K562 (cell line): ENCODE results near the gene PLA2G4C. TPM values are rescaled to one million over a fixed set of nuclear protein-coding genes. Genes with fewer than 3 reads are reported as not detected.

ENCODE experiments used
- ATAC-seq: fragments of 200-7000 bp; cut with Tn5 transposase; 3 replicates; pipeline ENCODE4 v1.9.1; 2020; ENCODE audit warnings: moderate library complexity
- BruUV-seq: library from RNA; stranded (reverse); fragments of 400-500 nt; replicated peaks from 2 replicates; lab custom pipeline; 2021; lab: Mats Ljungman, UMichigan
- CTCF ChIA-PET: fragments of 300-600 bp; formaldehyde crosslinking; extraction: SDS; loops from one replicate; lab custom pipeline; 2021; ENCODE audit warnings: low intra/inter-chr PET ratio; lab: Yijun Ruan, JAX
- POLR2A ChIA-PET: fragments of 300-600, 350-650 bp; sonication (Branson Sonifier 250); formaldehyde crosslinking; extraction: SDS; loops from one replicate; lab custom pipeline; 2021; ENCODE audit warnings: antibody characterized with exemption, inconsistent platforms; lab: Yijun Ruan, JAX
- DNase-seq, 4 experiments: peaks; one replicate each; pipeline versions ENCODE4 v3.0.0 to v3.0.0-alpha.2; 2011 to 2018; ENCODE audit warnings: low spot score in 3 of 4, mixed read lengths in 3 of 4; ENCODE audit errors: extremely low read depth in 1 of 4
- FAIRE-seq: peaks from 2 replicates; lab custom pipeline; 2011; peaks lifted over from hg19 to GRCh38; lab: Jason Lieb, UNC
- H2AFZ ChIP-seq: 2 replicates; pipeline ENCODE4 v1.6.0; 2011; ENCODE audit warnings: low read depth, low read length, control low read depth, inconsistent platforms
- H3K27ac ChIP-seq: fragments of 200-600 bp; 3 replicates; pipeline ENCODE4 v1.8.0; 2011; ENCODE audit warnings: low read depth, mild to moderate bottlenecking, control low read depth, inconsistent platforms, low read length, moderate library complexity, mixed read lengths; ENCODE audit errors: extremely low read depth
- H3K27me3 ChIP-seq, 2 experiments: fragments of 300-600 bp in 1 of 2; 2 replicates in 1 of 2; 3 replicates in 1 of 2; pipeline versions ENCODE4 v1.6.0 to v1.8.0; 2011; ENCODE audit warnings: inconsistent platforms in 2 of 2, low read length in 2 of 2, mild to moderate bottlenecking in 1 of 2, mixed read lengths in 1 of 2, moderate library complexity in 1 of 2; ENCODE audit not compliant: control insufficient read depth in 2 of 2, insufficient read depth in 2 of 2
- H3K36me3 ChIP-seq: fragments of 300-600 bp; 3 replicates; pipeline ENCODE4 v1.8.0; 2011; ENCODE audit warnings: mild to moderate bottlenecking, low read length, inconsistent platforms; ENCODE audit not compliant: control insufficient read depth, insufficient read depth
- H3K4me1 ChIP-seq, 2 experiments: fragments of 200-600 bp in 1 of 2; replicated peaks in 1 of 2; 2 replicates in 1 of 2; 3 replicates in 1 of 2; pipeline versions ENCODE4 v1.5.1 to v1.8.0; 2011; ENCODE audit warnings: inconsistent platforms in 2 of 2, low read length in 2 of 2, mild to moderate bottlenecking in 1 of 2, mixed read lengths in 1 of 2, moderate library complexity in 1 of 2; ENCODE audit not compliant: control insufficient read depth in 2 of 2, insufficient read depth in 2 of 2
- H3K4me2 ChIP-seq: 2 replicates; pipeline ENCODE4 v1.6.1; 2011; ENCODE audit warnings: low read length, control low read depth, inconsistent platforms, mixed read lengths; ENCODE audit not compliant: insufficient read depth
- H3K4me3 ChIP-seq: fragments of 200-600 bp; sonication (generic), shearing (Covaris generic); 2 replicates; pipeline ENCODE4 v1.5.1; 2016; ENCODE audit warnings: control low read depth, inconsistent platforms
- H3K79me2 ChIP-seq: fragments of 200-600 bp; 3 replicates; pipeline ENCODE4 v1.8.0; 2011; ENCODE audit warnings: low read length, inconsistent platforms; ENCODE audit not compliant: control insufficient read depth, insufficient read depth
- H3K9ac ChIP-seq, 2 experiments: 2 replicates each; pipeline versions ENCODE4 v1.6.0 to v1.6.1; 2011; ENCODE audit warnings: low read depth in 2 of 2, low read length in 2 of 2, control low read depth in 1 of 2, inconsistent platforms in 1 of 2, mild to moderate bottlenecking in 1 of 2, mixed read lengths in 1 of 2; ENCODE audit not compliant: insufficient read depth in 1 of 2
- H3K9me1 ChIP-seq: one replicate; pipeline ENCODE4 v1.6.0; 2011; ENCODE audit warnings: inconsistent platforms, mild to moderate bottlenecking, low read length, moderate library complexity; ENCODE audit not compliant: control insufficient read depth, insufficient read depth
- H3K9me3 ChIP-seq: replicated peaks from 2 replicates; pipeline ENCODE4 v1.5.1; 2011; ENCODE audit warnings: low read depth, low read length, inconsistent platforms; ENCODE audit not compliant: control insufficient read depth, insufficient read depth
- H4K20me1 ChIP-seq: replicated peaks from 2 replicates; pipeline ENCODE4 v1.6.1; 2011; ENCODE audit warnings: low read length, inconsistent platforms, mixed read lengths; ENCODE audit not compliant: control insufficient read depth, insufficient read depth
- ARID1B ChIP-seq: fragments of 450-650 bp; IDR thresholded peaks from 2 replicates; pipeline ENCODE4 v1.6.1; 2016; ENCODE audit warnings: antibody characterized with exemption, mild to moderate bottlenecking, inconsistent platforms
- C11orf30 ChIP-seq: fragments of 450-650 bp; IDR thresholded peaks from 2 replicates; pipeline ENCODE4 v1.6.1; 2016; ENCODE audit warnings: low read depth, mild to moderate bottlenecking
- EP300 ChIP-seq: IDR thresholded peaks from 2 replicates; pipeline ENCODE4 v1.6.1; 2012; ENCODE audit warnings: low read length, improper control_type of control experiment
- KDM1A ChIP-seq, 2 experiments: fragments of 450-650 bp; IDR thresholded peaks; 2 replicates each; pipeline ENCODE4 v1.6.1; 2016; ENCODE audit warnings: mild to moderate bottlenecking in 2 of 2
- MAFF ChIP-seq: IDR thresholded peaks from 2 replicates; pipeline ENCODE4 v1.6.1; 2012; ENCODE audit warnings: low read length, improper control_type of control experiment
- MAFG ChIP-seq: fragments of 450-650 bp; conservative IDR thresholded peaks from 2 replicates; pipeline ENCODE4 v1.6.1; 2016; ENCODE audit warnings: missing genetic modification characterization, missing compliant biosample characterization
- MAFK ChIP-seq: IDR thresholded peaks from 2 replicates; pipeline ENCODE4 v1.6.1; 2011; ENCODE audit warnings: low read length, improper control_type of control experiment
- RCOR1 ChIP-seq, 2 experiments: IDR thresholded peaks; 2 replicates each; pipeline ENCODE4 v1.6.1; 2012; ENCODE audit warnings: low read depth in 2 of 2, low read length in 2 of 2, borderline replicate concordance in 1 of 2, improper control_type of control experiment in 1 of 2
- ZNF316 ChIP-seq: fragments of 450-650 bp; IDR thresholded peaks from 2 replicates; pipeline ENCODE4 v1.6.1; 2016
- ZNF644 ChIP-seq: fragments of 200-800 bp; sonication (Bioruptor generic); IDR thresholded peaks from 2 replicates; pipeline ENCODE4 v1.6.1; 2016; ENCODE audit warnings: low read depth, missing genetic modification characterization, missing compliant biosample characterization
- WGBS: fragments of 100-300 bp; shearing (Covaris generic); methylation state at CpG from one replicate; pipeline ENCODE4 v1.1.6; 2016; ENCODE audit warnings: low coverage, mixed read lengths; ENCODE audit not compliant: insufficient coverage; ENCODE audit errors: missing lambda C conversion rate; 5-methylcytosine and 5-hydroxymethylcytosine counted together
- in situ Hi-C: fragments of 300-500 bp; cut with MboI; formaldehyde crosslinking; loops from 4 replicates; pipeline ENCODE4 v1.15.0; 2018; ENCODE audit warnings: inconsistent platforms, mixed read lengths
- intact Hi-C: fragments of 100-400 bp; cut with micrococcal nuclease; formaldehyde crosslinking; loops from 2 replicates; pipeline ENCODE4 v1.14.2; 2022
- polyA plus RNA-seq, 8 experiments: library from polyadenylated mRNA; depleted of rRNA in 4 of 8; stranded (reverse) in 5 of 8; unstranded in 3 of 8; fragments of >200 nt; fragmentation: Nextera tagmentation in 2 of 8; fragmentation: Illumina TruSeq in 1 of 8; extraction: Ambion mirVana in 2 of 8; extraction: Trizol in 1 of 8; gene quantifications; 2 replicates each; pipeline versions ENCODE4 v1.2.1 to v1.2.3, GENCODE V29; 2011 to 2014; ENCODE audit warnings: inconsistent platforms in 1 of 8, missing spikeins in 1 of 8
- total RNA-seq, 7 experiments: library from RNA; depleted of rRNA in 6 of 7; stranded (reverse); fragments of >200 nt in 6 of 7; fragmentation: Illumina TruSeq in 2 of 7; extraction: Trizol in 2 of 7; gene quantifications; 2 replicates each; pipeline versions ENCODE4 v1.2.1 to v1.2.3, GENCODE V29; 2011 to 2021; ENCODE audit warnings: low replicate concordance in 1 of 7

The PLA2G4C gene
- total and polyA plus RNA-seq, 9 of the 15 experiments (the other 6 are each of a cell fraction or from before 2014, with no cell fraction given) = 0.27 to 0.35 (median 0.35) TPM; not detected in 6

- Histone ChIP-seq H3K9ac (no peak overlapping the region), H3K79me2 (no peaks in the 10 kb centered on the region), H3K4me1 (no peaks in the 10 kb centered on the region), H3K27ac (no peak overlapping the region), H3K9me1 (no peaks in the 10 kb centered on the region), H3K4me3 (no peak overlapping the region), H2AFZ (no peak overlapping the region), H3K9me3 (peaks cover 2% of the 10 kb centered on the region), H3K27me3 (peaks cover 6 to 26% of the 10 kb centered on the region in 2 experiments; a peak in 3 of 5 replicates), H4K20me1 (no peaks in the 10 kb centered on the region), H3K4me2 (no peak overlapping the region), H3K36me3 (no peaks in the 10 kb centered on the region)
- WGBS = 3% methylated on average over 5 of the region's 5 CpGs
- POLR2A ChIA-PET = no interaction called here
- in situ Hi-C loops (no loop called here), intact Hi-C loops (no loop called here)
- TF ChIP-seq KDM1A (IDR thresholded peaks at IDR 0.05) (no peak), MAFF (peak; percentile 32; the same call in 1 of the 2 replicates), C11orf30 (peak; percentile 66; the same call in 1 of the 2 replicates), RCOR1 (IDR thresholded peaks at IDR 0.05; ENCODE audit: borderline replicate concordance in 1 of 2, low read depth in 2 of 2, low read length in 2 of 2) (no peak), ZNF316 (peak; percentile 75), MAFG (tag) (0 out of 2 replicates have a peak, but pooled peaks have one; percentile 14), ZNF644 (tag) (no peak), ARID1B (no peak), MAFK (peak; percentile 32; the same call in 1 of the 2 replicates), EP300 (no peak)
- ATAC-seq = no peak
- DNase-seq = no peak
- no peak for FAIRE-seq
- BruUV-seq = no TSS peak
- CTCF ChIA-PET = no interaction called here
Observed at GRCh38 chr19:48033604-48034003, 77.0 kb downstream of the PLA2G4C start.
